Fibroblast of pulmonary artery (primary cell): Measurements from ENCODE around the gene TUBB8.

Experiments
- DNase-seq: peaks from one replicate; pipeline ENCODE4 v3.0.0-alpha.2; 2010; ENCODE audit warnings: low read depth
- H3K4me3 ChIP-seq: replicated peaks from 2 replicates; pipeline ENCODE4 v1.5.1; 2011; ENCODE audit warnings: low read depth, mild to moderate bottlenecking, control low read depth, low read length, moderate library complexity
- TF ChIP-seq, protein P1 (sequence below): IDR thresholded peaks from 2 replicates; pipeline ENCODE4 v1.5.1; 2011; ENCODE audit warnings: mild to moderate bottlenecking, control low read depth, low read length, inconsistent platforms; ENCODE audit errors: missing control alignments

The TUBB8 gene

DNA sequence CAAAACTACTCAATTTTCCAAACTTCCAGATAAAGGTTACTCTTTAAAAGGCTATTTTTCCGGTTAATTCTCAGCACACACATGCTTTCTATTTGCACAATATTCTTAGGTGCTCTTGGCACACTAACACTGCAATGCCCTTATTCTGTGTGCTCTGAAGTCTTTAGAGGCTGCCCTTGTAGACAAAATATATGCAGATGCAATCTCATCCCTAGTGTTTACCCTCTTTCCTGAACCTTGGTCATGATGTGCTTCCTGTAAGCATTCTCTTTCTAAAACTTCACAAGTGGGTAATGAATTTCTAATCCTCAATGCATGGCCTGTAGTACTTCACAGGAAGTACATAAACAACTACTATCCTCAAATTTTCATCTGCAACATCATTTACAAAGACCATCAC is 41.1 kb upstream of the TUBB8 start:
- H3K4me3 ChIP-seq, result no peak overlapping the region
- TF ChIP-seq, protein P1, sequence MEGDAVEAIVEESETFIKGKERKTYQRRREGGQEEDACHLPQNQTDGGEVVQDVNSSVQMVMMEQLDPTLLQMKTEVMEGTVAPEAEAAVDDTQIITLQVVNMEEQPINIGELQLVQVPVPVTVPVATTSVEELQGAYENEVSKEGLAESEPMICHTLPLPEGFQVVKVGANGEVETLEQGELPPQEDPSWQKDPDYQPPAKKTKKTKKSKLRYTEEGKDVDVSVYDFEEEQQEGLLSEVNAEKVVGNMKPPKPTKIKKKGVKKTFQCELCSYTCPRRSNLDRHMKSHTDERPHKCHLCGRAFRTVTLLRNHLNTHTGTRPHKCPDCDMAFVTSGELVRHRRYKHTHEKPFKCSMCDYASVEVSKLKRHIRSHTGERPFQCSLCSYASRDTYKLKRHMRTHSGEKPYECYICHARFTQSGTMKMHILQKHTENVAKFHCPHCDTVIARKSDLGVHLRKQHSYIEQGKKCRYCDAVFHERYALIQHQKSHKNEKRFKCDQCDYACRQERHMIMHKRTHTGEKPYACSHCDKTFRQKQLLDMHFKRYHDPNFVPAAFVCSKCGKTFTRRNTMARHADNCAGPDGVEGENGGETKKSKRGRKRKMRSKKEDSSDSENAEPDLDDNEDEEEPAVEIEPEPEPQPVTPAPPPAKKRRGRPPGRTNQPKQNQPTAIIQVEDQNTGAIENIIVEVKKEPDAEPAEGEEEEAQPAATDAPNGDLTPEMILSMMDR, result no peak
- no peak for DNase-seq

- H3K4me3 ChIP-seq, result no peak overlapping the region
- DNase-seq, result no peak
- TF ChIP-seq, protein P1, result no peak
Measured at GRCh38 chr10:89248-89647, 40.2 kb upstream of the TUBB8 start.

- TF ChIP-seq, protein P1, result no peak
- no peak for DNase-seq
- H3K4me3 ChIP-seq, result no peak overlapping the region
Measured at GRCh38 chr10:88253-88652, 39.2 kb upstream of the TUBB8 start.

DNA sequence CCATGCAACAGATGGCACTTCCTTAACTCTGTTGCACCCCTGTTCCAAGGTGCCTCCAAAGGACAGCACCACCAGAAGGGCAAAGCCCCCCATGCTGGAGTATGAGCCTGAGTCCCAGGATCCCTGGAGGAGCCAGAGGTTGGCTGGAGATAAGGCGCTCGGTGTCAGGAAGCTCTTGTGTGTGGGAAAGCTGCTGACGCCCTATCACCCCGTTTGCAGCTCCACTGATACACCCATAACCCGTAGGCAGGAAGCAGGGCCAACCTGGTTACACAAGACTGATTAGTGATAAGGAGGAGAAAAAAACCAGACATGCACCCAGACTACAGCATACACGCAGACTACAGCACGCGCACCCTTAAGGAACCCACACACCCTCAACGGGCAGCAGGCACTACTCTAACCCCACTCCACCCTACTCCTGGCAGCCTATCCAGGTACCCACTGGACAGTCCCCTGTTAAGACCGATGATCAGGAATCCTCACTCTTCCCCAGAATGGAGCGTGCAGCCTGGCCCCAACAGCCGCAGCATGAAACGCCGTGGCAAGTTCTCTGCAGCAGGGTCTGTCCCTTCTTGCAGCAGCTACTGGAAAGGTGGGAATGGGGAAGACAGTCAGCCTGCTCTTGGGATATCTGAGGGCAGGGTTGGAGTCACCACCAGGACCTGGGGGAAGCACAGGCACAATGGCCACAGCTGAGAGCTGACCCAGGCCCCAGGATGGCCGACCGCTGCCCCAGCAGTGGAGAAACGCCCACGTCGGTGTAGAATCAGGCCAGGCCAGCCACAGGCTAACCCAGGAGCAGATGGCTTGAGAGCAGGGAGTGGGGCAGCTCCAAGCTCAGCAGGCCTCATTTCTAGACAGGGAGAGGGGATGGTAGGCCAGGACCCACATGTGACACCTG is 38.3 kb upstream of the TUBB8 start:
- TF ChIP-seq, protein P1, result no peak
- H3K4me3 ChIP-seq, result no peak overlapping the region
- DNase-seq, result no peak

DNA sequence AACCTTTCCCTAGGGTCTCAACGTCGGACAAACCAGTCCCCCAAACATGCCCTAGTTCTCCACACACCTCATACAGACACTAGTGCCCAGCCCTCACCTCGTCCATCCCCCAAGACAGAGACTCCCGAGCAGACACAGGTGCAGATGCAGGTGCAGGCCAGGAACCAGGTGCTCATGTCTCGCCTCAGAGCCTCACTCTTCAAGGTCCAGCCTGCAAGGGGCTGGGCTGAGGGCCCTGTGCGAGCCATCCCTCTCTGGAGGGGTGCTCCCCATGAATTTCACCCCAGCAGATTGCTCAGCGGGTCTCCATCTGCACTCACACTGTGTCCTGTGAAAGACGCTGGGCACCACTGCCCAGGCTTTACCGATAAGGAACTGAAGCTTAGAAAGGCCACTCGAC is 36.9 kb upstream of the TUBB8 start:
- H3K4me3 ChIP-seq, result no peak overlapping the region
- no peak for DNase-seq
- TF ChIP-seq, protein P1, result no peak

GRCh38 chr10:85044-85443 is 35.9 kb upstream of the TUBB8 start:
- no peak for DNase-seq
- TF ChIP-seq, protein P1, result no peak
- no peak overlapping the region for H3K4me3 ChIP-seq
